ENCODE measurements around the gene BTNL8. TPM values are rescaled to one million over a fixed set of nuclear protein-coding genes. Genes with fewer than 3 reads are reported as not detected.

The BTNL8 gene
- total RNA-seq, 2 donors from 2014 or later = not detected

DNA sequence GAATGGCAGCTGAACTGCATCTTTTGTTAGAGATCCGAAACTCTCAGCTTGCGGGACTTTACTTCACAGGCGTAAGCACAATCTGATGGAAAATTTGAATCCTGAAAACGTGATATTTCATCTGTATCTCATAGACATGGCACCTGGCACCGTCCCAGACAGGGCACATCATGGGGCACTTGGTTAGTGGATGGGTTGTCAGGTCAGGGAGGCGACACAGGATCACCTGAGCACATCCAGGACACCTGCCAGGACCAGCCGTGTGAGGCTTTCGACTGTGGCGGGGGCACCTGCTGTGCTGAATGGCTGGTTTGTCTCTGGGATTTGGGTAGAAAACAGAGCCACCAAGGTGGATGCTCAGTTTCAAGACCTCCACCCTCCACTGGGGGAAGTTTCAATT, 26.5 kb upstream of the BTNL8 start:
- H3K4me1 Mint-ChIP-seq = no peaks in the 10 kb centered on the region
- no peak overlapping the region for H3K27ac Mint-ChIP-seq

DNA sequence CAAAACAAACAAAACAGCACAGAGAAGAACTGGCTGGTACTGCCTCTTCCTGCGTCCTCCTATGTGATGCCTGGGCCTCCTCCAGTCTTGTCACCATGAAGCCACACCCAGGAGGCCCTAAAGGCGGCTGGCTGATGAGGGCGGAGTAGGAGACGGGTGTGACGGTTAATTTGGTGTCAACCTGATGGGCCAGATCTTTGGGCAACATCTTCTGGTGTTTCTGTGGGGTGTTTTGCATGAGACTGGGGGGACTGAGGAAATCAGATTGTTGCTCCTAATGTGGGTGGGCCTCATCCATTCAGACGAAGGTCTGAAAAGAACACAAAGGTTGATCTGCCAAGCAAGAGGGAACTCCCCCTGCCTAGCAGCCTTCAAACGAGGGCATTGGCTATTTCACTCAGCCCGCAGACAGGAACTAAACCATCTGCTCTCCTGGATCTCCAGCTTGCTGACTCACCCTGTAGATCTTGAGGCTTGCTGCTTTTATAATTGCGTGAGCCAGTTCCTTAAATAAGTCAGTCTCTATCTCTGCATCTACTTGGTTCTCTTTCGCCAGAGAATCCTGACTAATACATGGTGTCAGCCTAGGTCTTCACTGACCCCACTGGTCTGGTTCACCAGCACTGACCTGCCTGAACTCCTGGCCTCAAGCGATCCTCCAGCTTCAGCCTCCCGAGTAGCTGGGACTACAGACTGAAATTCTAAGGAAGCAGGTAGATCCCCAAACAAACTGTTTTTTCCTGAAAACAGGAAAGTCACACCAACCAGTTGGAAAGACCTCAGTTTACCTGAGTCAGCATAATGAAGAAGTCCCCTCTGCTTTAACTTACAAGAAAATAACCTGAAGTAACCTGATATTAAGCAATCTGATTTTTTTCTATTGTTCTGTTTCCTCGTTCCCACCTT, 25.1 kb upstream of the BTNL8 start:
- DNase-seq = peak; percentile 36
- Mint-ChIP-seq H3K4me3 (no peak overlapping the region), H3K9me3 (no peaks in the 10 kb centered on the region), H3K27ac (no peak overlapping the region), H3K36me3 (ENCODE audit: low read depth) (no peaks in the 10 kb centered on the region), H3K4me1 (no peaks in the 10 kb centered on the region), H3K27me3 (ENCODE audit: insufficient read depth) (peaks cover 15% of the 10 kb centered on the region)
- Histone ChIP-seq H3K4me1 (ENCODE audit: control insufficient read depth, insufficient read depth, low read length) (no peaks in the 10 kb centered on the region), H3K9ac (ENCODE audit: extremely low read depth, low read length, poor library complexity, severe bottlenecking) (no peak overlapping the region), H3K36me3 (ENCODE audit: control insufficient read depth, insufficient read depth, low read length) (no peaks in the 10 kb centered on the region), H3K27ac (ENCODE audit: low read depth, low read length) (no peak overlapping the region), H3K27me3 (ENCODE audit: control insufficient read depth, insufficient read depth, low read length, poor library complexity, severe bottlenecking) (no peaks in the 10 kb centered on the region), H3K9me3 (ENCODE audit: control insufficient read depth, low read length) (no peaks in the 10 kb centered on the region), H3K4me3 (ENCODE audit: low read length) (no peak overlapping the region)
- TF ChIP-seq, protein P1, sequence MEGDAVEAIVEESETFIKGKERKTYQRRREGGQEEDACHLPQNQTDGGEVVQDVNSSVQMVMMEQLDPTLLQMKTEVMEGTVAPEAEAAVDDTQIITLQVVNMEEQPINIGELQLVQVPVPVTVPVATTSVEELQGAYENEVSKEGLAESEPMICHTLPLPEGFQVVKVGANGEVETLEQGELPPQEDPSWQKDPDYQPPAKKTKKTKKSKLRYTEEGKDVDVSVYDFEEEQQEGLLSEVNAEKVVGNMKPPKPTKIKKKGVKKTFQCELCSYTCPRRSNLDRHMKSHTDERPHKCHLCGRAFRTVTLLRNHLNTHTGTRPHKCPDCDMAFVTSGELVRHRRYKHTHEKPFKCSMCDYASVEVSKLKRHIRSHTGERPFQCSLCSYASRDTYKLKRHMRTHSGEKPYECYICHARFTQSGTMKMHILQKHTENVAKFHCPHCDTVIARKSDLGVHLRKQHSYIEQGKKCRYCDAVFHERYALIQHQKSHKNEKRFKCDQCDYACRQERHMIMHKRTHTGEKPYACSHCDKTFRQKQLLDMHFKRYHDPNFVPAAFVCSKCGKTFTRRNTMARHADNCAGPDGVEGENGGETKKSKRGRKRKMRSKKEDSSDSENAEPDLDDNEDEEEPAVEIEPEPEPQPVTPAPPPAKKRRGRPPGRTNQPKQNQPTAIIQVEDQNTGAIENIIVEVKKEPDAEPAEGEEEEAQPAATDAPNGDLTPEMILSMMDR (conservative IDR thresholded peaks at IDR 0.05) = no peak
- 79 to 80% methylated on average over 8 to 13 of the region's 13 CpGs for WGBS, 2 experiments (ENCODE audit: insufficient coverage in 1 of 2, insufficient read length in 1 of 2)

More for the DNA sequence above, 26.5 kb upstream of the BTNL8 start:
- no peaks in the 10 kb centered on the region for H3K9me3 ChIP-seq (ENCODE audit: control insufficient read depth, low read length)
- H3K36me3 ChIP-seq (ENCODE audit: control insufficient read depth, insufficient read depth, low read length) = no peaks in the 10 kb centered on the region
- H3K9me3 Mint-ChIP-seq = no peaks in the 10 kb centered on the region
- H3K36me3 Mint-ChIP-seq (ENCODE audit: low read depth) = no peaks in the 10 kb centered on the region
- no peaks in the 10 kb centered on the region for H3K4me1 ChIP-seq (ENCODE audit: control insufficient read depth, insufficient read depth, low read length)
- peaks cover 12% of the 10 kb centered on the region for H3K27me3 Mint-ChIP-seq (ENCODE audit: insufficient read depth)
- DNase-seq = no peak
- no peak overlapping the region for H3K4me3 Mint-ChIP-seq
- H3K27ac ChIP-seq (ENCODE audit: low read depth, low read length) = no peak overlapping the region
- no peaks in the 10 kb centered on the region for H3K27me3 ChIP-seq (ENCODE audit: control insufficient read depth, insufficient read depth, low read length, poor library complexity, severe bottlenecking)
- 81 to 82% methylated on average over 5 to 9 of the region's 9 CpGs for WGBS, 2 experiments (ENCODE audit: insufficient coverage in 1 of 2, insufficient read length in 1 of 2)
- TF ChIP-seq, protein P1 (conservative IDR thresholded peaks at IDR 0.05) = no peak
- H3K4me3 ChIP-seq (ENCODE audit: low read length) = no peak overlapping the region
- H3K9ac ChIP-seq (ENCODE audit: extremely low read depth, low read length, poor library complexity, severe bottlenecking) = no peak overlapping the region

DNA sequence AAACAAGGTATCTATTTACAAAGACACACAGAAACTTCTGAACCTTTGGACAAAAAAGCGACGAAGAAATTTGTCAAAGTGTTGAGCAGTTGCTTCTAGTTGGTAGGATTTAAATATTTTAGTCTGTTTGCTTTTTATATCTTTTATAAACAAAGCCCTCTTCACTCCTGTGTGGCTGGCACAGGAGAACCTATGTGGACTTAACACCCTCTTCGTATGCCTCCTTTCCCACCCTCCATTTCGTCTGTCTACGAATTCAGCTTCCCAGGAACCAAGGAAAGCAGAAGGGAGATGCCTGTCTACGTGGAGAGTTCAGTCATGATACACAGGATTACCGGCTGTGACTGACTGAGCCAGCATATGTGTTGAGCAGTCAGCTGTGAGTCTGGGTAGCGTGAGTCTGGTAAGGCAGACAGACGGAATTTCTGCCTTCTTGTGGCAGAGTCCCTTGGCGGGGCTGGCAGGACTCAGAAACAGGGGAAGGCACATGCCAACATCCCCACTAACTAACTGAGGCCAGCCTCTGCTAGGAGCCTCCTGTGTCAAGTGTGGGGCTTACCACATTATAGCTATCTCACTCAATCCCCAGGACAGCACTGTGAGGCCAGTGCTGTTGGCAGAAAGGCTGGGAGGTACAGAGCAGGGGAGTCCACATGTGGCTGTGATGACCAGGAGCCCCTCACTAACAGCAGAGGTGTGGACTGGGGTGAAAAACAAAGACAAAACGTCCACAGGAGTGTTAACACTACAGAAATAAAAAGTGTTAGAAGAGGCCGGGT, 24.0 kb upstream of the BTNL8 start:
- Histone ChIP-seq H3K4me1 (ENCODE audit: control insufficient read depth, insufficient read depth, low read length) (no peaks in the 10 kb centered on the region), H3K9ac (ENCODE audit: extremely low read depth, low read length, poor library complexity, severe bottlenecking) (no peak overlapping the region), H3K27me3 (ENCODE audit: control insufficient read depth, insufficient read depth, low read length, poor library complexity, severe bottlenecking) (no peaks in the 10 kb centered on the region), H3K27ac (ENCODE audit: low read depth, low read length) (no peak overlapping the region), H3K36me3 (ENCODE audit: control insufficient read depth, insufficient read depth, low read length) (no peaks in the 10 kb centered on the region), H3K9me3 (ENCODE audit: control insufficient read depth, low read length) (no peaks in the 10 kb centered on the region), H3K4me3 (ENCODE audit: low read length) (no peak overlapping the region)
- no peak for DNase-seq
- H3K27me3 Mint-ChIP-seq (ENCODE audit: insufficient read depth) = peaks cover 17% of the 10 kb centered on the region
- H3K9me3 Mint-ChIP-seq = no peaks in the 10 kb centered on the region
- no peak overlapping the region for H3K27ac Mint-ChIP-seq
- WGBS, 2 experiments (ENCODE audit: insufficient coverage in 1 of 2, insufficient read length in 1 of 2) = 80 to 85% methylated on average over 10 to 12 of the region's 12 CpGs
- no peaks in the 10 kb centered on the region for H3K4me1 Mint-ChIP-seq
- no peaks in the 10 kb centered on the region for H3K36me3 Mint-ChIP-seq (ENCODE audit: low read depth)
- H3K4me3 Mint-ChIP-seq = no peak overlapping the region
- TF ChIP-seq, protein P1 (conservative IDR thresholded peaks at IDR 0.05) = no peak
